SU-DHL-6 (cell line): ENCODE results near the gene PBX1.

Experiments used
- H2AFZ ChIP-seq: fragments of 200-600 bp; sonication (generic); 2 replicates; pipeline ENCODE4 v1.6.1; 2014; ENCODE audit warnings: low read depth, mild to moderate bottlenecking, moderate library complexity, mixed read lengths, antibody characterized with exemption, low read length; ENCODE audit not compliant: severe bottlenecking
- H3F3A ChIP-seq: fragments of 200-600 bp; shearing (Covaris generic); 2 replicates; pipeline ENCODE4 v1.6.0; 2016; ENCODE audit warnings: antibody characterized with exemption, mild to moderate bottlenecking; ENCODE audit not compliant: insufficient read depth
- H3K27ac ChIP-seq: fragments of 200-600 bp; sonication (generic); 2 replicates; pipeline ENCODE4 v1.5.1; 2016; ENCODE audit warnings: low read depth, mild to moderate bottlenecking, low read length, moderate library complexity, mixed read lengths
- H3K27me3 ChIP-seq: fragments of 200-600 bp; sonication (generic), shearing (Covaris generic); 2 replicates; pipeline ENCODE4 v1.6.0; 2014; ENCODE audit warnings: mild to moderate bottlenecking, low read length
- H3K36me3 ChIP-seq: fragments of 200-600 bp; sonication (generic); 2 replicates; pipeline ENCODE4 v1.6.1; 2014; ENCODE audit warnings: mild to moderate bottlenecking, low read length, mixed read lengths
- H3K4me2 ChIP-seq: fragments of 300-600, 200-600 bp; shearing (Covaris generic), sonication (generic); 2 replicates; pipeline ENCODE4 v1.6.0; 2014; ENCODE audit warnings: low read length, low read depth, mild to moderate bottlenecking; ENCODE audit not compliant: poor library complexity, severe bottlenecking
- H3K4me3 ChIP-seq: fragments of 200-600 bp; sonication (generic); 2 replicates; pipeline ENCODE4 v1.5.1; 2014; ENCODE audit warnings: antibody characterized with exemption, low read length, mild to moderate bottlenecking, mixed read lengths; ENCODE audit not compliant: insufficient read depth, poor library complexity, severe bottlenecking
- H3K79me2 ChIP-seq: fragments of 200-600 bp; sonication (generic); 2 replicates; pipeline ENCODE4 v1.6.1; 2014; ENCODE audit warnings: mild to moderate bottlenecking, low read length, moderate library complexity; ENCODE audit not compliant: insufficient read depth
- H3K9ac ChIP-seq: fragments of 200-600 bp; sonication (generic); 2 replicates; pipeline ENCODE4 v1.7.0; 2014; ENCODE audit warnings: mild to moderate bottlenecking, low read length
- H3K9me2 ChIP-seq: fragments of 200-600 bp; sonication (generic); replicated peaks from 2 replicates; pipeline ENCODE4 v1.6.1; 2014; ENCODE audit warnings: low read length; ENCODE audit not compliant: insufficient read depth
- H3K9me3 ChIP-seq: fragments of 200-600 bp; sonication (generic); 2 replicates; pipeline ENCODE4 v1.6.1; 2014; ENCODE audit warnings: low read length, mixed read lengths; ENCODE audit not compliant: insufficient read depth
- H4K20me1 ChIP-seq: fragments of 200-600 bp; sonication (generic); 2 replicates; pipeline ENCODE4 v1.6.1; 2014; ENCODE audit warnings: low read depth, mild to moderate bottlenecking, antibody characterized with exemption, low read length, moderate library complexity, mixed read lengths
- EZH2phosphoT487 ChIP-seq: fragments of 200-600 bp; sonication (generic), shearing (Covaris generic); conservative IDR thresholded peaks from 2 replicates; pipeline ENCODE4 v1.6.1; 2018; ENCODE audit warnings: mild to moderate bottlenecking, antibody characterized with exemption, low read length, moderate library complexity, mixed read lengths
- TF ChIP-seq, protein P1 (sequence below): fragments of 200-600 bp; sonication (generic); IDR thresholded peaks from one replicate; pipeline ENCODE4 v1.5.1; 2017; ENCODE audit warnings: antibody characterized with exemption, mild to moderate bottlenecking, low read length, moderate library complexity; ENCODE audit not compliant: insufficient read depth, poor library complexity, severe bottlenecking

PBX1 gene

DNA sequence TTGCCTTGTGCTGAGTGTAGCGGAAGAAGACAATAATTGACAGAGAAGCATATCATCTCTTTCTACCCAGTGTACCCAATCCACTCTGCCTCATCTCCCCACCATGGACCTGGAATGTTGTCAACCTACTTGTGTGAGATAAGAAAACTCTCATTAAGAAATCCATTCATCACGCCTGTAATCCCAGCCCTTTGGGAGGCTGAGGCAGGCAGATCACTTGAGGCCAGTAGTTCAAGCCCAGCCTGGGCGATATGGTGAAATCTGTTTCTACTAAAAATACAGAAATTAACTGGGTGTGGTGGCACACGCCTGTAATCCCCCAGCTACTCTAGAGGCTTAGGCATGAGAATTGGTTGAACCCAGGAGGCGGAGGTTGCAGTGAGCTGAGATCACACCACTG is 209.6 kb downstream of the PBX1 start:
- H3K36me3 ChIP-seq: no peaks in the 10 kb centered on the region
- H3K79me2 ChIP-seq: no peaks in the 10 kb centered on the region
- no peaks in the 10 kb centered on the region for H3K27me3 ChIP-seq
- no peak overlapping the region for H2AFZ ChIP-seq
- no peak overlapping the region for H3K4me2 ChIP-seq
- TF ChIP-seq, protein P1, sequence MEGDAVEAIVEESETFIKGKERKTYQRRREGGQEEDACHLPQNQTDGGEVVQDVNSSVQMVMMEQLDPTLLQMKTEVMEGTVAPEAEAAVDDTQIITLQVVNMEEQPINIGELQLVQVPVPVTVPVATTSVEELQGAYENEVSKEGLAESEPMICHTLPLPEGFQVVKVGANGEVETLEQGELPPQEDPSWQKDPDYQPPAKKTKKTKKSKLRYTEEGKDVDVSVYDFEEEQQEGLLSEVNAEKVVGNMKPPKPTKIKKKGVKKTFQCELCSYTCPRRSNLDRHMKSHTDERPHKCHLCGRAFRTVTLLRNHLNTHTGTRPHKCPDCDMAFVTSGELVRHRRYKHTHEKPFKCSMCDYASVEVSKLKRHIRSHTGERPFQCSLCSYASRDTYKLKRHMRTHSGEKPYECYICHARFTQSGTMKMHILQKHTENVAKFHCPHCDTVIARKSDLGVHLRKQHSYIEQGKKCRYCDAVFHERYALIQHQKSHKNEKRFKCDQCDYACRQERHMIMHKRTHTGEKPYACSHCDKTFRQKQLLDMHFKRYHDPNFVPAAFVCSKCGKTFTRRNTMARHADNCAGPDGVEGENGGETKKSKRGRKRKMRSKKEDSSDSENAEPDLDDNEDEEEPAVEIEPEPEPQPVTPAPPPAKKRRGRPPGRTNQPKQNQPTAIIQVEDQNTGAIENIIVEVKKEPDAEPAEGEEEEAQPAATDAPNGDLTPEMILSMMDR: no peak
- TF ChIP-seq EZH2phosphoT487: no peak
- no peak overlapping the region for H3K27ac ChIP-seq
- H3K9me2 ChIP-seq: no peaks in the 10 kb centered on the region
- H4K20me1 ChIP-seq: no peaks in the 10 kb centered on the region
- H3K9me3 ChIP-seq: no peaks in the 10 kb centered on the region
- no peak overlapping the region for H3K9ac ChIP-seq
- no peaks in the 10 kb centered on the region for H3F3A ChIP-seq
- no peak overlapping the region for H3K4me3 ChIP-seq

DNA sequence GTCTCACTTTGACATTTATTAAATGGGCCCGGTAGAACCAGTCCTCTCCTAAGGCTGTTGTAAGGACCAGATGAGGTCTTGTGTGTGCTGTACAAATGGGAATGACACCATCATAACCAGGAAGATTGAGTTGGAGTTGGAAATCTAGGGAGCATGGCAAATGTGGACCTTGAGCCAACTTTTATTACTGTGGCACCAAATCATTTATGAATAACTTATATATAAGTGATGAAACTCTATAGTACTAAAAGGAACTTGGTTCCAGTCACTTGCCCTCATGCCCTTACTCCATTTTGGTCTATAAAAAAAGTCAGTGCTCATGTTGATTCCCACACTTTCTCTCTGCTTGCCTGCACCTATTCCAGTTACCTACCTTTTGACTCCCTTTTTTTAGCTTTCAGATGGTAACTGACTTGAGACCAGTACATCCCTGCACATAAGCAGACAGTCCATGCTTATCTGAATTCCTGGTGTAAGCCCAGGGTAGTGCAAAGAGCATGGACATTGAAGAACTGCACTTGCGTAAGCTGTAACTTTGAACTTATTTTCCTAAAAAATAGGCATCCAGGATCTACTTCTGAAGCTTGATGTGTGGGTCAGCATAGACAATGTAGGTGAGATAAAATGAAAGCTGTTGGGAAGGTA is 210.6 kb downstream of the PBX1 start:
- Histone ChIP-seq H3K9ac (no peak overlapping the region), H3F3A (no peaks in the 10 kb centered on the region), H3K79me2 (no peaks in the 10 kb centered on the region), H3K9me2 (no peaks in the 10 kb centered on the region), H3K27ac (no peak overlapping the region), H3K36me3 (no peaks in the 10 kb centered on the region), H4K20me1 (no peaks in the 10 kb centered on the region), H3K9me3 (no peaks in the 10 kb centered on the region), H2AFZ (no peak overlapping the region), H3K4me2 (no peak overlapping the region), H3K4me3 (no peak overlapping the region), H3K27me3 (no peaks in the 10 kb centered on the region)
- TF ChIP-seq, protein P1: no peak
- no peak for TF ChIP-seq EZH2phosphoT487

DNA sequence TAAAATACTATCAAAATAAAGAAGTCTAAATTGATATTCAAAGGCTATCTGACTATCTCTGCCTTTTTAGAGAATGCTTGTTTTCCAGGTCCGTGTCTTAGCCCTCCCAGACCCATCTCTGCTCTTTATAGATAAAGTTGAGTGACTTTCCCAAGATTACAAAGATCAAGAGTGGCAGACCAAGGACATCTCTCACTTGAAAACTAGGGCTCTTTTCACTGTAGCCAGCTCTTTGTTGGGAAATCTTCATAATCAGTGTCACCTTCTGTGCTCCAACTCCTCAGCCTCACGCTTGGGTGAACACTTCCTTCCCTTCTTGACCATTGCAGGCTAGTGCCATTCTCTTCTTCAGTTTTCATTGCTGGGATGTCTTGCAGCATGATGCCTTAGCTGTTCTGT is 211.1 kb downstream of the PBX1 start:
- H3F3A ChIP-seq: no peaks in the 10 kb centered on the region

More for the DNA sequence above, 211.1 kb downstream of the PBX1 start:
- TF ChIP-seq, protein P1: no peak
- no peak for TF ChIP-seq EZH2phosphoT487
- Histone ChIP-seq H3K9me2 (no peaks in the 10 kb centered on the region), H3K4me3 (no peak overlapping the region), H4K20me1 (no peaks in the 10 kb centered on the region), H3K27me3 (no peaks in the 10 kb centered on the region), H3K9ac (no peak overlapping the region), H3K36me3 (no peaks in the 10 kb centered on the region), H3K27ac (no peak overlapping the region), H2AFZ (no peak overlapping the region), H3K4me2 (no peak overlapping the region), H3K9me3 (no peaks in the 10 kb centered on the region), H3K79me2 (no peaks in the 10 kb centered on the region)
